WI38 (cell line): ENCODE data around the gene CACNA1G.

Source experiments
- H3K4me3 ChIP-seq: 2 replicates; pipeline ENCODE4 v1.5.1; 2011; ENCODE audit warnings: low read depth, mild to moderate bottlenecking, control low read depth, low read length
- TF ChIP-seq, protein P1 (sequence below): IDR thresholded peaks from 2 replicates; pipeline ENCODE4 v1.5.1; 2012; ENCODE audit warnings: low read depth, mild to moderate bottlenecking, control low read depth, low read length

CACNA1G gene

DNA sequence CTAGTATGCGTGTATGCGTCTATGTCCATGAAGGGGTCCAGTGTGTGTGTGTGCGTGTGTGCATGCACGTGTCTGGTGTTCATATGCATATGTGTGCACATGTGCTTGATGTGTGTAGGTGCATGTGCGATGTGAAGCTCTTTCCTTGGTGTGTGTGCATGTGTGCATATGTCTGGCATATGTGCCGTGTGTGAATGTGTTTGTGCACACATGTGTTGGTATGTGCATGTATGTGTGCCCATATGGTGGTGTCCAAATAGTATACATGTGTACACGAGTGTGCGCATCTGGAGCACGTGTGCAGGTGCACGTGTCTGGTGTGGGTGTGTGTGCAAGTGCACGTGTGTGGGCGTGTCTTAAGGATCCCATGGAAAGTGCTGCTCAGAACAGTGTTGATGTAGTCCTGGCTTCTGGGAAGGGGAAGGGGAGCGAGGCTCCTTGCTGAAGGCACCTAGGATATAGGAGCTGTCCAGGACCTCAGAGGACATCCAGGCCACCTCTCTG is 17.0 kb downstream of the CACNA1G start:
- H3K4me3 ChIP-seq = no peak overlapping the region
- TF ChIP-seq, protein P1, sequence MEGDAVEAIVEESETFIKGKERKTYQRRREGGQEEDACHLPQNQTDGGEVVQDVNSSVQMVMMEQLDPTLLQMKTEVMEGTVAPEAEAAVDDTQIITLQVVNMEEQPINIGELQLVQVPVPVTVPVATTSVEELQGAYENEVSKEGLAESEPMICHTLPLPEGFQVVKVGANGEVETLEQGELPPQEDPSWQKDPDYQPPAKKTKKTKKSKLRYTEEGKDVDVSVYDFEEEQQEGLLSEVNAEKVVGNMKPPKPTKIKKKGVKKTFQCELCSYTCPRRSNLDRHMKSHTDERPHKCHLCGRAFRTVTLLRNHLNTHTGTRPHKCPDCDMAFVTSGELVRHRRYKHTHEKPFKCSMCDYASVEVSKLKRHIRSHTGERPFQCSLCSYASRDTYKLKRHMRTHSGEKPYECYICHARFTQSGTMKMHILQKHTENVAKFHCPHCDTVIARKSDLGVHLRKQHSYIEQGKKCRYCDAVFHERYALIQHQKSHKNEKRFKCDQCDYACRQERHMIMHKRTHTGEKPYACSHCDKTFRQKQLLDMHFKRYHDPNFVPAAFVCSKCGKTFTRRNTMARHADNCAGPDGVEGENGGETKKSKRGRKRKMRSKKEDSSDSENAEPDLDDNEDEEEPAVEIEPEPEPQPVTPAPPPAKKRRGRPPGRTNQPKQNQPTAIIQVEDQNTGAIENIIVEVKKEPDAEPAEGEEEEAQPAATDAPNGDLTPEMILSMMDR = no peak

DNA sequence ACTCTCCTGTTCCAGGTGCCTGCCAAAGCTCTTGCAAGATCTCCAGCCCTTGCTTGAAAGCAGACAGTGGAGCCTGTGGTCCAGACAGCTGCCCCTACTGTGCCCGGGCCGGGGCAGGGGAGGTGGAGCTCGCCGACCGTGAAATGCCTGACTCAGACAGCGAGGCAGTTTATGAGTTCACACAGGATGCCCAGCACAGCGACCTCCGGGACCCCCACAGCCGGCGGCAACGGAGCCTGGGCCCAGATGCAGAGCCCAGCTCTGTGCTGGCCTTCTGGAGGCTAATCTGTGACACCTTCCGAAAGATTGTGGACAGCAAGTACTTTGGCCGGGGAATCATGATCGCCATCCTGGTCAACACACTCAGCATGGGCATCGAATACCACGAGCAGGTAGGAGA is 17.7 kb downstream of the CACNA1G start:
- no peak overlapping the region for H3K4me3 ChIP-seq
- TF ChIP-seq, protein P1 = no peak

DNA sequence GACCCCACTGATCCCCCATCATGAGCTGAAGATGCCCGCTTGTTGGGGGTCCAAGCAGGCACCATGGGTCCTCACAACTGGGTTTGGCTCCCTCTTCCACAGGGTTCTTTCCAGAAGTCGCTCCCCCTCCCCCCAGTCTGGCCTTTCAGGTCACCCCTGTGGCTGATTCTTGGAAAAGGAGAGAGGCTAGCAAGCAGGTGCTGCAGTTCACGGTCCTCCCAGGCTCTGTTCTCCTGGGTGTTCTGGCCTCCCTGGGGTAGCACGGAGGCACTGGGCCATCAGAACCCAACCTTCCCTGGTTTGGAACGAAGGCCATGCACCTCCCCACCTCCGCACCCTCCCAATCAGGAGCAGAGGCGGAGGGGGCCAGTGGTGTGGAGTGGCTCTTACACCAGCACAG is 18.9 kb downstream of the CACNA1G start:
- no peak overlapping the region for H3K4me3 ChIP-seq
- TF ChIP-seq, protein P1 = no peak

DNA sequence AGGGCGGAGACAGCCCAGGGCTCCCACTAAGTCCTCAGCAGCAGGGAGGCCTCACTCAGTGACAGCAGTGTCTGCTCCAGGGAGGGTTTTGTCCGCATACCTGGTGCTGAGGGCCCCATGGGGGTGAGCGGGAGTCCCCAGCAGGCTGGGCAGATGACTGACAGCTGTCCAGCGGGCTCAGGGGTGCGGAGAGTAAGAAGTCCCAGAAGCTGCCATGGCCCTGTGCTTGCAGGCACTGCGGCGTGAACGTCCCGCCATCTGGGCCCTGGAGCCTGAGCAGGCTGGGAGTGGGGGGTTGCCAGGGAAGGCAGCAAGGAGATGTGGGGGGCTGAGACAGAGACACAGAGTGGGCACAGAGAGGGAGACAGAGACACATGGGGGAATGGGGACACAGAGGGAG is 20.1 kb downstream of the CACNA1G start:
- no peak overlapping the region for H3K4me3 ChIP-seq
- TF ChIP-seq, protein P1 = no peak

DNA sequence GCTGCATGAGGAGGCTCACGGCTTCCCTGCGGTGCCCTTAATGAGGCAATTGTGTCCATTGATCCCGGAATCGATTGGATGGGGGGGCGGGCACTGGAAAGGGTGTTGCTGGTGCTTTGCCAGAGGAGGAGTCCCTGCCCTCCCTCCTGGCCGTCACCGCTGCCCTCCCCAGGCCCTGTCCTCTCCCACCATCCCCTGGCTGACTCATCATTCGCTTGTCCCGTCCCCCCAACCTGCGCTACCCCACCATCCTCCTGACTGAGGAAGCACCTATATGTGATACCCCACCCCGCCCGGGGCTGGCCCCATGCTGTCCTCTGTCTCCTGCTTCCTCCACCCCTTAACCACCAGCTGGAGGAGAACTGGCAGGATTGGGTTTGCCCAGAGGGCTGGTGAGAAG is 20.8 kb downstream of the CACNA1G start:
- TF ChIP-seq, protein P1 = no peak
- no peak overlapping the region for H3K4me3 ChIP-seq

DNA sequence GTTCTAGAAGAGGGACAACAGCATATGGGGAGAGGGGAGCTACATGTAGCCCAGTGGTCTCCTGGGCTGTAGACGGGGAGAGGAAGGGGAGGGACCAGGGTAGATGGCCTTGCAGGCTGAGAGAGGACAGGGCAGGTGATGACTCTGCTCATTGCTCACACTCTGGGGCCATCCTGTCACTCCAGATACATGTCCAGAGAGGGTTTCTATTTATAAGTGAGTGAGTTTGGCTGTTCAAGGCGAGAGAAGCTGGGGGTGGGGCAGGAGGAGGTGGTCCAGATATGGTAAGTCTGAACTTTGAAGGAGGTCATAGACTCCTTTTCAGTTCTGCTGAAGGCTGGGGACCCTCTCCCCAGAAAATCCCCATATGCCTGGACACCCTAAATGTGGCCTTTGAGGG is 22.2 kb downstream of the CACNA1G start:
- H3K4me3 ChIP-seq = no peak overlapping the region
- TF ChIP-seq, protein P1 = no peak

DNA sequence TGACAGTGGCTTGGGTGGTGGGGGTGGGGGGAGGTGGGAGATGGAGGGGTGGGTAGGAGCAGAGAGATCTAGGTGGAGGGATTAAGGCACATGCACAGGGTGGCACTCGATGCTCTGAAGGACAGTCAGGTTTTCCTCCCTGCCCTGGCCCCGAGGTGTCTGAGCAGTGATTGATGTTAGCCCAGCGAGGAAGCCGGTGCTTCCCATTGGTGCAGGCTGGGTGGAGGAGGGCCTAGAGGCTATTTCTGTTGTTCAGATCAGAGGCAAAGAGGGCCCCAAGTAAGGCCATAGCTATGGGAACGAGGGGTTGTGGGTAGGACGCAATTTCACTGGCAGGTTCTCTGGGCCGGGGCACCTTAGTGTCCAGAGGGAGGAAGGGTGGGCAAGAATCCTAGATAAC is 23.1 kb downstream of the CACNA1G start:
- TF ChIP-seq, protein P1 = no peak

More for the DNA sequence above, 23.1 kb downstream of the CACNA1G start:
- no peak overlapping the region for H3K4me3 ChIP-seq
